OCI-LY3 (cell line): Measurements from ENCODE around the gene KYNU.

Experiments
- CTCF ChIP-seq: fragments of 200-600, 300-600 bp; sonication (generic); IDR thresholded peaks from 2 replicates; pipeline ENCODE4 v1.5.1; 2014; ENCODE audit warnings: antibody characterized with exemption, low read length, low read depth
- EZH2phosphoT487 ChIP-seq: fragments of 200-600 bp; shearing (Covaris generic); IDR thresholded peaks from 2 replicates; pipeline ENCODE4 v1.6.1; 2018; ENCODE audit warnings: antibody characterized with exemption, mixed run types, low read depth

- TF ChIP-seq CTCF (no peak), EZH2phosphoT487 (no peak)
Measured at GRCh38 chr2:143084462-143084861, 207.0 kb downstream of the KYNU start.
